Vagina (tissue), 2 donors: Measurements from ENCODE around the gene MGAT5. TPM values are rescaled to one million over a fixed set of nuclear protein-coding genes. Genes with fewer than 3 reads are reported as not detected.

Experiments
- DNase-seq, 2 donors: peaks; one replicate each; pipeline ENCODE4 v3.0.0-alpha.2; 2017; ENCODE audit errors: extremely low spot score in 2 of 2
- H3K27ac ChIP-seq: fragments of 200-600 bp; sonication (generic); one replicate; pipeline ENCODE4 v1.5.1; 2019
- H3K27me3 ChIP-seq: fragments of 200-600 bp; sonication (generic); one replicate; pipeline ENCODE4 v1.5.1; 2019
- H3K36me3 ChIP-seq, 2 donors: fragments of 200-600 bp; sonication (generic); one replicate each; pipeline ENCODE4 v1.5.1; 2017 to 2019
- H3K4me1 ChIP-seq: fragments of 200-600 bp; sonication (generic); one replicate; pipeline ENCODE4 v1.5.1; 2019
- H3K4me3 ChIP-seq, 2 donors: fragments of 200-600 bp; sonication (generic); 1 replicate in 1 of 2; 2 replicates in 1 of 2; pipeline ENCODE4 v1.5.1; 2016 to 2019
- H3K9me3 ChIP-seq: fragments of 200-600 bp; sonication (generic); one replicate; pipeline ENCODE4 v1.5.1; 2019
- CTCF ChIP-seq, 3 experiments: fragments of 450-650 bp in 2 of 3; fragments of 200-600 bp in 1 of 3; sonication (generic) in 1 of 3; IDR thresholded peaks; one replicate each; pipeline ENCODE4 v1.5.1; 2017 to 2019; ENCODE audit warnings: antibody characterized with exemption in 3 of 3, mild to moderate bottlenecking in 2 of 3, moderate library complexity in 2 of 3
- POLR2A ChIP-seq, 2 donors: fragments of 450-650 bp; IDR thresholded peaks; one replicate each; pipeline ENCODE4 v1.6.1; 2017; ENCODE audit warnings: antibody characterized with exemption in 2 of 2, mild to moderate bottlenecking in 2 of 2, moderate library complexity in 2 of 2
- POLR2AphosphoS5 ChIP-seq, 2 donors: sonication (generic); formaldehyde crosslinking; IDR thresholded peaks; one replicate each; pipeline ENCODE4 v1.9.0; 2017; ENCODE audit warnings: antibody characterized with exemption in 2 of 2, mild to moderate bottlenecking in 2 of 2, low read depth in 1 of 2; ENCODE audit not compliant: insufficient read depth in 1 of 2
- intact Hi-C: fragments of 100-400 bp; cut with DNase I; formaldehyde crosslinking; loops from one replicate; pipeline ENCODE4 v1.15.1; 2023
- total RNA-seq: library from RNA; depleted of rRNA; stranded (reverse); fragments of >200 nt; gene quantifications from one replicate; pipeline ENCODE4 v1.2.3, GENCODE V29; 2016

MGAT5 gene
- total RNA-seq, 1 donor from 2014 or later, result 16.7 TPM

- TF ChIP-seq POLR2AphosphoS5 (IDR thresholded peaks at IDR 0.05; ENCODE audit: insufficient read depth in 1 of 2, low read depth in 1 of 2), result peak in 1 of 2 donors; percentile 30
- TF ChIP-seq CTCF (IDR thresholded peaks at IDR 0.05), result peak in 2 of 3 experiments; percentile 8 to 32
- TF ChIP-seq POLR2A (IDR thresholded peaks at IDR 0.05), result no peak
- H3K27me3 ChIP-seq, result no peaks in the 10 kb centered on the region
- no peak for DNase-seq
- no peaks in the 10 kb centered on the region for H3K9me3 ChIP-seq
- intact Hi-C loops, result no loop called here
- no peak overlapping the region for H3K27ac ChIP-seq
- H3K4me1 ChIP-seq, result peaks cover 28% of the 10 kb centered on the region
- H3K36me3 ChIP-seq, result no peaks in the 10 kb centered on the region
- H3K4me3 ChIP-seq, result no peak overlapping the region
Observed at GRCh38 chr2:134375935-134376334, 122.1 kb downstream of the MGAT5 start.

GRCh38 chr2:134377730-134378129, 123.9 kb downstream of the MGAT5 start:
- no peak for DNase-seq
- Histone ChIP-seq H3K4me3 (no peak overlapping the region), H3K4me1 (peaks cover 11% of the 10 kb centered on the region), H3K27me3 (no peaks in the 10 kb centered on the region), H3K36me3 (no peaks in the 10 kb centered on the region), H3K27ac (no peak overlapping the region), H3K9me3 (no peaks in the 10 kb centered on the region)
- intact Hi-C loops, result no loop called here
- no peak for TF ChIP-seq POLR2AphosphoS5 (IDR thresholded peaks at IDR 0.05; ENCODE audit: insufficient read depth in 1 of 2, low read depth in 1 of 2)
- TF ChIP-seq CTCF (IDR thresholded peaks at IDR 0.05), result no peak
- no peak for TF ChIP-seq POLR2A (IDR thresholded peaks at IDR 0.05)

- H3K27ac ChIP-seq, result no peak overlapping the region
- intact Hi-C loops, result no loop called here
Observed at GRCh38 chr2:134379293-134379692, 125.4 kb downstream of the MGAT5 start.

GRCh38 chr2:134379722-134380121, 125.8 kb downstream of the MGAT5 start:
- TF ChIP-seq CTCF (IDR thresholded peaks at IDR 0.05) (no peak), POLR2AphosphoS5 (IDR thresholded peaks at IDR 0.05; ENCODE audit: insufficient read depth in 1 of 2, low read depth in 1 of 2) (no peak), POLR2A (IDR thresholded peaks at IDR 0.05) (no peak)
- H3K27me3 ChIP-seq, result no peaks in the 10 kb centered on the region
- DNase-seq, result no peak
- no peak overlapping the region for H3K27ac ChIP-seq
- no peaks in the 10 kb centered on the region for H3K36me3 ChIP-seq
- H3K4me3 ChIP-seq, result no peak overlapping the region
- intact Hi-C loops, result no loop called here
- H3K9me3 ChIP-seq, result no peaks in the 10 kb centered on the region
- H3K4me1 ChIP-seq, result no peaks in the 10 kb centered on the region

More at GRCh38 chr2:134379293-134379692, 125.4 kb downstream of the MGAT5 start:
- no peak for DNase-seq
- no peak overlapping the region for H3K4me3 ChIP-seq
- H3K4me1 ChIP-seq, result no peaks in the 10 kb centered on the region
- H3K36me3 ChIP-seq, result no peaks in the 10 kb centered on the region
- H3K27me3 ChIP-seq, result no peaks in the 10 kb centered on the region
- no peaks in the 10 kb centered on the region for H3K9me3 ChIP-seq
- TF ChIP-seq POLR2A (IDR thresholded peaks at IDR 0.05), result no peak
- TF ChIP-seq POLR2AphosphoS5 (IDR thresholded peaks at IDR 0.05; ENCODE audit: insufficient read depth in 1 of 2, low read depth in 1 of 2), result peak in 1 of 2 donors; percentile 11

GRCh38 chr2:134381141-134381540, 127.3 kb downstream of the MGAT5 start:
- H3K27ac ChIP-seq, result no peak overlapping the region
- H3K27me3 ChIP-seq, result no peaks in the 10 kb centered on the region
- H3K4me1 ChIP-seq, result no peaks in the 10 kb centered on the region
- no peak for TF ChIP-seq POLR2A (IDR thresholded peaks at IDR 0.05)
- no peak for TF ChIP-seq POLR2AphosphoS5 (IDR thresholded peaks at IDR 0.05; ENCODE audit: insufficient read depth in 1 of 2, low read depth in 1 of 2)
- no peak for TF ChIP-seq CTCF (IDR thresholded peaks at IDR 0.05)
- no peaks in the 10 kb centered on the region for H3K9me3 ChIP-seq
- no peak for DNase-seq
- no peak overlapping the region for H3K4me3 ChIP-seq
- no peaks in the 10 kb centered on the region for H3K36me3 ChIP-seq
- intact Hi-C loops, result no loop called here
